Osteoblast (primary cell): ENCODE results near the gene PICK1. TPM values are rescaled to one million over a fixed set of nuclear protein-coding genes. Genes with fewer than 3 reads are reported as not detected.
"Not testable (repeated sequence)": the region's sequence is repeated elsewhere in the genome, so short reads cannot be mapped to it uniquely, and the experiment has no call there.

Experiments
- DNase-seq: peaks from one replicate; pipeline ENCODE4 v3.0.0; 2011; ENCODE audit warnings: low spot score, mixed read lengths; ENCODE audit not compliant: insufficient read length; ENCODE audit errors: missing footprints
- H2AFZ ChIP-seq: 2 replicates; pipeline ENCODE4 v1.6.0; 2011; ENCODE audit warnings: mild to moderate bottlenecking, low read length
- H3K27ac ChIP-seq: 2 replicates; pipeline ENCODE4 v1.5.1; 2011; ENCODE audit warnings: mild to moderate bottlenecking, low read depth, low read length, moderate library complexity
- H3K27me3 ChIP-seq: 2 replicates; pipeline ENCODE4 v1.6.0; 2012; ENCODE audit warnings: mild to moderate bottlenecking, control low read depth, inconsistent platforms, low read length, moderate library complexity; ENCODE audit not compliant: insufficient read depth
- H3K36me3 ChIP-seq: 2 replicates; pipeline ENCODE4 v1.5.1; 2011; ENCODE audit warnings: mild to moderate bottlenecking, low read length, control low read depth, moderate library complexity; ENCODE audit not compliant: insufficient read depth
- H3K4me1 ChIP-seq: 2 replicates; pipeline ENCODE4 v1.5.1; 2011; ENCODE audit warnings: mild to moderate bottlenecking, low read length, control low read depth, moderate library complexity; ENCODE audit not compliant: insufficient read depth
- H3K4me2 ChIP-seq: 2 replicates; pipeline ENCODE4 v1.6.0; 2011; ENCODE audit warnings: mild to moderate bottlenecking, low read length; ENCODE audit not compliant: insufficient read depth
- H3K4me3 ChIP-seq: fragments of 200-600 bp; sonication (generic); 3 replicates; pipeline ENCODE4 v1.5.1; 2012; ENCODE audit warnings: mild to moderate bottlenecking, low read length, inconsistent platforms; ENCODE audit not compliant: insufficient read depth
- H3K79me2 ChIP-seq: 2 replicates; pipeline ENCODE4 v1.6.0; 2012; ENCODE audit warnings: mild to moderate bottlenecking, low read length, control low read depth, inconsistent platforms; ENCODE audit not compliant: insufficient read depth
- H3K9me3 ChIP-seq: 2 replicates; pipeline ENCODE4 v1.5.1; 2011; ENCODE audit warnings: low read depth, low read length, control low read depth
- H4K20me1 ChIP-seq: 2 replicates; pipeline ENCODE4 v1.6.0; 2012; ENCODE audit warnings: mild to moderate bottlenecking, low read length, control low read depth; ENCODE audit not compliant: insufficient read depth
- CTCF ChIP-seq: IDR thresholded peaks from 2 replicates; pipeline ENCODE4 v1.5.1; 2011; ENCODE audit warnings: mild to moderate bottlenecking, low read depth, low read length, moderate library complexity; ENCODE audit errors: extremely low read depth
- total RNA-seq: library from RNA; depleted of rRNA; stranded (reverse); fragments of >200 nt; gene quantifications from 2 replicates; pipeline ENCODE4 v1.2.3, GENCODE V29; 2012

PICK1 gene
- total RNA-seq, 1 donor: 15.6 TPM

GRCh38 chr22:38036392-38037062 is 20.7 kb upstream of the PICK1 start:
- Histone ChIP-seq H3K36me3 (no peaks in the 10 kb centered on the region), H3K4me1 (peaks cover 20% of the 10 kb centered on the region), H4K20me1 (no peaks in the 10 kb centered on the region), H3K79me2 (no peaks in the 10 kb centered on the region), H3K27ac (no peak overlapping the region), H3K9me3 (no peaks in the 10 kb centered on the region), H2AFZ (no peak overlapping the region), H3K27me3 (no peaks in the 10 kb centered on the region), H3K4me3 (no peak overlapping the region), H3K4me2 (no peak overlapping the region)
- TF ChIP-seq CTCF: no peak
- peak; percentile 65 for DNase-seq

DNA sequence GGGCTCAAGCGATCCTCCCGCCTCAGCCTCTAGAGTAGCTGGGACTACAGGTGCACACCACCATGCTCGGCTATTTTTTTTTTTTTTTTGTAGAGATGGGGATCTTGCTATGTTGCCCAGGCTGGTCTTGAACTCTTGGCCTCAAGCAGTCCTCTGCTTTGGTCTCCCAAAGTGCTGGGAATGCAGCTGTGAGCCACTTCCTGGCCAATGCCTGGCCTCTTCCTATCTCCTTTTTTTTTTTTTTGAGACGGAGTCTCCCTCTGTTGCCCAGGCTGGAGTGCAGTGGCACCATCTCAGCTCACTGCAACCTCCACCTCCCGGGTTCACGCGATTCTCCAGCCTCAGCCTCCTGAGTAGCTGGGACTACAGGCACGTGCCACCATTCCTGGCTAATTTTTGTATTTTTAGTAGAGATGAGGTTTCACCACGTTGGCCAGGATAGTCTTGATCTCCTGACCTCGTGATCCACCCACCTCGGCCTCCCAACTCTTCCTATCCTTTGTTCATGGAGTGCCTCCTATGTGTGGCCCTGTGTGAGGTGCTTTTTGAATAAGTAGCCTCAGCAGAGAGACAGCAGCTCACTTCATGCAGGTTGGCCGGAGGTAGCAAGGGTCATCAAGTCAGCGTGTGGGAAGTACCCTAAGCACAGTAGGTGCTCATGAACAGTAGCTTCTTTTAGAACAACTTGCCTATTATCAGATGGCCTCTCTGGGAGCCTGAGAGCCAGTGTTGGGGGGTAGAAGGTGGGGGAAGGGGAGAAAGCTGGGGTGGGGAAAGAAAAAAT is 19.6 kb upstream of the PICK1 start:
- H3K27ac ChIP-seq: not testable (repeated sequence)

DNA sequence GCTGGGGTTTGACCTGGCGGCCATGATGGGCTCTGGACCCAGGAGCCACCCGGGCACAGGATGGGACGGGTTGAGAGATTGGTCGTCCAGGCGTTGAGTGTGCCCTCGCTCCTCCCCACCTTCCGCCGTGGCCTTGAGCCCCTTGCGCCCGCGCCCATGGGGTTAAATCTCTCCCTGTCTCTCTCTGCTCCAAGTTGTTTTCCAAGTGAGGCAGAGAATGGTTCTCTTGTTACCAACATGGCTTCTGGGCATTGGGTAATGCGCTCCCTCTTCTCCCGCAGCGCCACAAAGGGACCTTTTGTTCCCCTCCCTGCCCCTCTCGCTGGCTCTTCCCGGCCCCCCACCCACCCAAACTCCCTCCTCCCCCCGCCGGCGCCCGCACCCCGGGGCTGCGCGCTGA is 18.8 kb upstream of the PICK1 start:
- Histone ChIP-seq H3K4me2 (no peak overlapping the region), H3K9me3 (no peaks in the 10 kb centered on the region), H2AFZ (no peak overlapping the region), H3K27ac (no peak overlapping the region), H3K36me3 (no peaks in the 10 kb centered on the region), H3K4me3 (no peak overlapping the region), H4K20me1 (no peaks in the 10 kb centered on the region), H3K4me1 (peaks cover 13% of the 10 kb centered on the region), H3K79me2 (no peaks in the 10 kb centered on the region), H3K27me3 (no peaks in the 10 kb centered on the region)
- TF ChIP-seq CTCF: no peak
- peak; percentile 52 for DNase-seq

More for the DNA sequence above, 19.6 kb upstream of the PICK1 start:
- not testable (repeated sequence) for H4K20me1 ChIP-seq, H3K4me2 ChIP-seq, H3K36me3 ChIP-seq, H2AFZ ChIP-seq, H3K27me3 ChIP-seq, H3K79me2 ChIP-seq, H3K4me3 ChIP-seq, H3K9me3 ChIP-seq
- H3K4me1 ChIP-seq: peaks cover 20% of the 10 kb centered on the region
- DNase-seq: peak; percentile 23

- Histone ChIP-seq H2AFZ (no peak overlapping the region), H3K79me2 (no peaks in the 10 kb centered on the region), H3K4me3 (no peak overlapping the region), H4K20me1 (no peaks in the 10 kb centered on the region), H3K4me2 (peak overlapping the region; percentile 9), H3K4me1 (peaks cover 9% of the 10 kb centered on the region), H3K36me3 (no peaks in the 10 kb centered on the region), H3K9me3 (no peaks in the 10 kb centered on the region), H3K27me3 (no peaks in the 10 kb centered on the region), H3K27ac (no peak overlapping the region)
- no peak for TF ChIP-seq CTCF
- peak; percentile 44 for DNase-seq
These were observed 18.1 kb upstream of the PICK1 start for GRCh38 chr22:38038890-38039812.
